Coronary artery (tissue), 2 donors: ENCODE results near the gene GDPD5.

Experiments
- DNase-seq: peaks from one replicate; pipeline ENCODE4 v3.0.0-alpha.2; 2017; ENCODE audit warnings: low spot score
- H3K27ac ChIP-seq, 2 donors: fragments of 200-600 bp; sonication (generic); one replicate each; pipeline ENCODE4 v1.5.1; 2016 to 2019
- H3K4me3 ChIP-seq: fragments of 200-600 bp; sonication (generic); 2 replicates; pipeline ENCODE4 v1.5.1; 2016; ENCODE audit warnings: mild to moderate bottlenecking, moderate library complexity
- CTCF ChIP-seq: fragments of 200-600 bp; sonication (generic); IDR thresholded peaks from one replicate; pipeline ENCODE4 v1.5.1; 2019; ENCODE audit warnings: antibody characterized with exemption

The GDPD5 gene

GRCh38 chr11:75394085-75394840 lies 131.5 kb downstream of the GDPD5 start:
- TF ChIP-seq CTCF, result no peak

GRCh38 chr11:75389925-75390324 lies 135.8 kb downstream of the GDPD5 start:
- TF ChIP-seq CTCF, result no peak
- no peak overlapping the region for H3K4me3 ChIP-seq
- no peak overlapping the region for H3K27ac ChIP-seq
- DNase-seq, result no peak

More at GRCh38 chr11:75394085-75394840, 131.5 kb downstream of the GDPD5 start:
- no peak overlapping the region for H3K27ac ChIP-seq
- no peak overlapping the region for H3K4me3 ChIP-seq
- no peak for DNase-seq

GRCh38 chr11:75389276-75389605 lies 136.5 kb downstream of the GDPD5 start:
- Histone ChIP-seq H3K4me3 (no peak overlapping the region), H3K27ac (no peak overlapping the region)
- no peak for DNase-seq
- no peak for TF ChIP-seq CTCF

GRCh38 chr11:75388386-75389275 lies 137.1 kb downstream of the GDPD5 start:
- no peak for DNase-seq
- no peak overlapping the region for H3K4me3 ChIP-seq
- TF ChIP-seq CTCF, result peak; percentile 74
- H3K27ac ChIP-seq, result no peak overlapping the region

GRCh38 chr11:75387736-75388294 lies 137.9 kb downstream of the GDPD5 start:
- TF ChIP-seq CTCF, result no peak
- DNase-seq, result no peak
- H3K4me3 ChIP-seq, result no peak overlapping the region
- no peak overlapping the region for H3K27ac ChIP-seq

- Histone ChIP-seq H3K4me3 (no peak overlapping the region), H3K27ac (no peak overlapping the region)
- DNase-seq, result no peak
- no peak for TF ChIP-seq CTCF
Measured at GRCh38 chr11:75386942-75387630, 138.7 kb downstream of the GDPD5 start.
